Heart left ventricle (tissue), 16 donors: ENCODE data around the gene DNASE2B. TPM values are rescaled to one million over a fixed set of nuclear protein-coding genes. Genes with fewer than 3 reads are reported as not detected.

Experiments
- ATAC-seq, 4 donors: fragments of 200-7000 bp; cut with Tn5 transposase; one replicate each; pipeline ENCODE4 v1.9.1; 2020 to 2022; ENCODE audit warnings: moderate library complexity in 4 of 4, mild to moderate bottlenecking in 3 of 4, moderate number of reproducible peaks in 1 of 4
- DNase-seq, 5 donors: peaks; one replicate each; pipeline ENCODE4 v3.0.0-alpha.2; 2020
- H3K27ac ChIP-seq, 12 donors: fragments of 200-600 bp; sonication (generic) in 4 of 12; one replicate each; pipeline versions ENCODE4 v1.5.0 to v1.8.0; 2016 to 2022; ENCODE audit warnings: mild to moderate bottlenecking in 2 of 12
- H3K27me3 ChIP-seq, 9 donors: fragments of 200-600 bp; sonication (generic) in 2 of 9; one replicate each; pipeline versions ENCODE4 v1.5.1 to v1.8.0; 2016 to 2022; ENCODE audit warnings: mild to moderate bottlenecking in 3 of 9
- H3K36me3 ChIP-seq, 9 donors: fragments of 200-600 bp; sonication (generic) in 2 of 9; one replicate each; pipeline versions ENCODE4 v1.5.0 to v1.8.0; 2018 to 2022; ENCODE audit warnings: mild to moderate bottlenecking in 2 of 9
- H3K4me1 ChIP-seq, 12 donors: fragments of 200-600 bp; sonication (generic) in 4 of 12; one replicate each; pipeline versions ENCODE4 v1.5.0 to v1.8.0; 2016 to 2022; ENCODE audit warnings: mild to moderate bottlenecking in 3 of 12
- H3K4me3 ChIP-seq, 12 donors: fragments of 200-600 bp; sonication (generic) in 4 of 12; one replicate each; pipeline versions ENCODE4 v1.5.0 to v1.8.0; 2017 to 2022; ENCODE audit warnings: mild to moderate bottlenecking in 9 of 12, moderate library complexity in 4 of 12
- H3K9me3 ChIP-seq, 12 donors: fragments of 200-600 bp; sonication (generic) in 4 of 12; one replicate each; pipeline versions ENCODE4 v1.5.0 to v1.8.0; 2016 to 2022; ENCODE audit warnings: mild to moderate bottlenecking in 1 of 12
- CTCF ChIP-seq, 12 donors: fragments of 200-600 bp; sonication (generic) in 4 of 12; IDR thresholded peaks; one replicate each; pipeline versions ENCODE4 v1.5.0 to v1.8.0; 2018 to 2022; ENCODE audit warnings: antibody characterized with exemption in 12 of 12, mild to moderate bottlenecking in 5 of 12
- POLR2A ChIP-seq, 2 donors: fragments of 450-650 bp; IDR thresholded peaks; one replicate each; pipeline ENCODE4 v1.6.1; 2017; ENCODE audit warnings: antibody characterized with exemption in 2 of 2, mild to moderate bottlenecking in 2 of 2, moderate library complexity in 2 of 2
- WGBS, 4 donors: extraction: QIAGEN DNeasy Blood & Tissue Kit in 2 of 4; methylation state at CpG; one replicate each; pipeline versions ENCODE4 v1.1.5 to v1.1.7; 2013 to 2018; 5-methylcytosine and 5-hydroxymethylcytosine counted together
- intact Hi-C, 10 donors: fragments of 100-400 bp; cut with DNase I; formaldehyde crosslinking; loops; one replicate each; pipeline versions ENCODE4 v1.11.1 to v1.14.2; 2022
- polyA plus RNA-seq, 2 donors: library from polyadenylated mRNA; stranded (reverse); fragments of 200-250 nt; gene quantifications; one replicate each; pipeline ENCODE4 v1.2.3, GENCODE V29; 2013
- total RNA-seq, 9 donors: library from RNA; depleted of rRNA in 2 of 9; stranded (reverse); fragments of >200 nt in 2 of 9; fragmentation: NEBNext Ultra II Directional in 3 of 9; extraction: Animal tissue kit (Norgen Biotek cat#: 25700) in 3 of 9; gene quantifications; one replicate each; pipeline versions ENCODE4 v1.1.0 to v1.2.4, GENCODE V29; 2016 to 2023
- donor health status: ischemic (EF 13 %, LVEDD 7.1; RV severe dilation, severe dysfunction).
- donor health status: healthy with polysubstance abuse.
- donor health status: DM: no; HTN: yes; CAD: no.
- donor health status: DM: no; HTN: no; CAD: no.
- donor health status: ischemic (EF 25% LVEDD 6.9; RV normal size, moderate dysfunction).
- donor health status: ischemic (EF 25% LVEDD 5.7; RV mildly dilated, moderate dysfunction).
- donor health status: healthy.
- donor health status: DM: yes; HTN: yes; CAD: no.
- donor health status: ischemic (EF 35%, LVEDD 5.7; RV mildly dilated, moderate dysfunction).
- donor health status: nonischemic (EF 11% LVEDD 7.7; RV severe dilation, severe dysfunction).
- donor health status: DM: yes; HTN: yes; CAD: no.
- donor health status: PGD.
- donor health status: ischemic (EF 29% LVEDD 5.4; RV normal size, mild dysfunction).
- donor health status: nonischemic (EF 23%, LVEDD 6.1; RV moderate dilation, normal function).

DNASE2B gene
- total and polyA plus RNA-seq, 11 donors: 0.06 to 0.53 TPM; not detected in 9

- H3K4me1 ChIP-seq: peaks cover 0 to 28% (median 5%) of the 10 kb centered on the region in 12 donors
- ATAC-seq (no peak), DNase-seq (no peak)
- H3K36me3 ChIP-seq: no peaks in the 10 kb centered on the region
- H3K9me3 ChIP-seq: no peaks in the 10 kb centered on the region
- no peak overlapping the region for H3K27ac ChIP-seq
- TF ChIP-seq CTCF (IDR thresholded peaks at IDR 0.05) (no peak), POLR2A (IDR thresholded peaks at IDR 0.05) (no peak)
- intact Hi-C loops: loop anchor here in 1 of 10 donors (5.0 kb wide), 1 partner anchor 77 kb away; the partner anchor contains the start of gene SAMD13
- H3K4me3 ChIP-seq: no peak overlapping the region
- H3K27me3 ChIP-seq: no peaks in the 10 kb centered on the region
- 76 to 84% (median 81%) methylated on average over 4 of the region's 4 CpGs for WGBS, 4 donors
Observed at GRCh38 chr1:84379138-84379916, 19.0 kb upstream of the DNASE2B start.

- no peaks in the 10 kb centered on the region for H3K36me3 ChIP-seq
- no peak for DNase-seq
- 59 to 71% (median 66%) methylated on average over 1 of the region's 1 CpG for whole genome bisulfite sequencing, 4 donors
- H3K9me3 ChIP-seq: no peaks in the 10 kb centered on the region
- H3K4me3 ChIP-seq: no peak overlapping the region
- H3K4me1 ChIP-seq: peaks cover 0 to 22% (median 2%) of the 10 kb centered on the region in 12 donors
- no peaks in the 10 kb centered on the region for H3K27me3 ChIP-seq
- H3K27ac ChIP-seq: no peak overlapping the region
- no peak for TF ChIP-seq POLR2A (IDR thresholded peaks at IDR 0.05)
- TF ChIP-seq CTCF (IDR thresholded peaks at IDR 0.05): no peak
- no peak for ATAC-seq
- intact Hi-C loops: loop anchor here in 1 of 10 donors (5.0 kb wide), 1 partner anchor 78 kb away; the partner anchor contains the start of gene SAMD13
Observed at GRCh38 chr1:84379917-84380180, 18.4 kb upstream of the DNASE2B start.

GRCh38 chr1:84382127-84382526, 16.2 kb upstream of the DNASE2B start:
- Histone ChIP-seq H3K36me3 (no peaks in the 10 kb centered on the region), H3K4me3 (no peak overlapping the region), H3K27me3 (no peaks in the 10 kb centered on the region), H3K9me3 (no peaks in the 10 kb centered on the region), H3K27ac (no peak overlapping the region), H3K4me1 (peaks cover 0 to 8% (median 0%) of the 10 kb centered on the region in 12 donors)
- intact Hi-C loops: no loop called here
- 59 to 73% (median 68%) methylated on average over 3 of the region's 3 CpGs for WGBS, 4 donors
- ATAC-seq: no peak
- TF ChIP-seq POLR2A (IDR thresholded peaks at IDR 0.05) (no peak), CTCF (IDR thresholded peaks at IDR 0.05) (no peak)
- no peak for DNase-seq

- Histone ChIP-seq H3K27ac (no peak overlapping the region), H3K36me3 (no peaks in the 10 kb centered on the region), H3K4me1 (no peaks in the 10 kb centered on the region), H3K27me3 (no peaks in the 10 kb centered on the region), H3K9me3 (no peaks in the 10 kb centered on the region), H3K4me3 (no peak overlapping the region)
- no peak for DNase-seq
- intact Hi-C loops: no loop called here
- WGBS, 4 donors: 78 to 94% (median 84%) methylated on average over 1 of the region's 1 CpG
- no peak for ATAC-seq
- no peak for TF ChIP-seq POLR2A (IDR thresholded peaks at IDR 0.05)
- no peak for TF ChIP-seq CTCF (IDR thresholded peaks at IDR 0.05)
Observed at GRCh38 chr1:84385347-84385746, 12.9 kb upstream of the DNASE2B start.
